ENCODE measurements around the gene TSG101. TPM values are rescaled to one million over a fixed set of nuclear protein-coding genes. Genes with fewer than 3 reads are reported as not detected.
A peak's percentile ranks its signal among the peaks of the same experiment; 100 is the strongest.

TSG101 gene
- total and polyA plus RNA-seq, 2 experiments from 2014 or later: 59.4 to 102 TPM

- no peak overlapping the region for H2AFZ ChIP-seq
- no peaks in the 10 kb centered on the region for H3K27me3 Mint-ChIP-seq (ENCODE audit: insufficient read depth, low read depth, poor library complexity)
- no peak overlapping the region for H3K4me2 ChIP-seq
- H3K4me1 ChIP-seq (ENCODE audit: insufficient read depth): no peaks in the 10 kb centered on the region; the same call in 1 of the 2 replicates
- H3K9me3 Mint-ChIP-seq: no peaks in the 10 kb centered on the region
- peaks cover 24% of the 10 kb centered on the region; the same call in 2 of the 3 replicates for H3K36me3 Mint-ChIP-seq (ENCODE audit: low read depth)
- no peak overlapping the region for H3K4me3 ChIP-seq
- no peaks in the 10 kb centered on the region for H3K4me1 Mint-ChIP-seq
- peaks cover 13% of the 10 kb centered on the region; the same call in 1 of the 2 replicates for H3K36me3 ChIP-seq (ENCODE audit: insufficient read depth)
- H4K20me1 ChIP-seq (replicated peaks; ENCODE audit: insufficient read depth): peaks cover 11% of the 10 kb centered on the region
- no peak overlapping the region for H3K4me3 Mint-ChIP-seq
- H3K27ac Mint-ChIP-seq: 0 out of 2 replicates have a peak overlapping the region, but pooled peaks have one; percentile 22
- TF ChIP-seq NANOG (IDR thresholded peaks at IDR 0.05; ENCODE audit: borderline replicate concordance) (no peak), REST (IDR thresholded peaks at IDR 0.05; ENCODE audit: unreplicated experiment) (no peak), STAT1 (IDR thresholded peaks at IDR 0.05; ENCODE audit: unreplicated experiment) (no peak), ZNF462 (CRISPR knock-in tag; IDR thresholded peaks at IDR 0.05) (no peak), ZNF331 (CRISPR knock-in tag; IDR thresholded peaks at IDR 0.05; ENCODE audit: low read depth) (no peak), CREB1 (CRISPR knock-in tag; IDR thresholded peaks at IDR 0.05; ENCODE audit: low read depth) (no peak), ETS1 (IDR thresholded peaks at IDR 0.05) (no peak), POLR2AphosphoS5 (IDR thresholded peaks at IDR 0.05; ENCODE audit: low read depth) (no peak)
- H3K9me2 ChIP-seq (ENCODE audit: insufficient read depth): no peaks in the 10 kb centered on the region
- no peak for ATAC-seq
- H3F3A ChIP-seq (replicated peaks; ENCODE audit: low read depth): no peaks in the 10 kb centered on the region
- no peaks in the 10 kb centered on the region for H3K27me3 ChIP-seq (ENCODE audit: insufficient read depth)
- no peak for DNase-seq (ENCODE audit: low spot score)
- no peak overlapping the region for H3K27ac ChIP-seq (ENCODE audit: low read depth)
- no peaks in the 10 kb centered on the region for H3K79me2 ChIP-seq (replicated peaks; ENCODE audit: insufficient read depth)
Observed at GRCh38 chr11:18495703-18496102, 31.0 kb downstream of the TSG101 start.
